DND-41 (cell line): ENCODE measurements around the gene MC3R.

Experiments
- EZH2 ChIP-seq: IDR thresholded peaks from 3 replicates; pipeline ENCODE4 v1.6.1; 2012; ENCODE audit warnings: borderline replicate concordance, low read depth, mild to moderate bottlenecking, moderate library complexity, low read length, inconsistent platforms; ENCODE audit not compliant: severe bottlenecking
- TF ChIP-seq, protein P1 (sequence below): IDR thresholded peaks from 2 replicates; pipeline ENCODE4 v1.5.1; 2012; ENCODE audit warnings: borderline replicate concordance, low read length, moderate library complexity, mild to moderate bottlenecking; ENCODE audit not compliant: poor library complexity, severe bottlenecking; ENCODE audit errors: extremely low read depth

- TF ChIP-seq, protein P1, sequence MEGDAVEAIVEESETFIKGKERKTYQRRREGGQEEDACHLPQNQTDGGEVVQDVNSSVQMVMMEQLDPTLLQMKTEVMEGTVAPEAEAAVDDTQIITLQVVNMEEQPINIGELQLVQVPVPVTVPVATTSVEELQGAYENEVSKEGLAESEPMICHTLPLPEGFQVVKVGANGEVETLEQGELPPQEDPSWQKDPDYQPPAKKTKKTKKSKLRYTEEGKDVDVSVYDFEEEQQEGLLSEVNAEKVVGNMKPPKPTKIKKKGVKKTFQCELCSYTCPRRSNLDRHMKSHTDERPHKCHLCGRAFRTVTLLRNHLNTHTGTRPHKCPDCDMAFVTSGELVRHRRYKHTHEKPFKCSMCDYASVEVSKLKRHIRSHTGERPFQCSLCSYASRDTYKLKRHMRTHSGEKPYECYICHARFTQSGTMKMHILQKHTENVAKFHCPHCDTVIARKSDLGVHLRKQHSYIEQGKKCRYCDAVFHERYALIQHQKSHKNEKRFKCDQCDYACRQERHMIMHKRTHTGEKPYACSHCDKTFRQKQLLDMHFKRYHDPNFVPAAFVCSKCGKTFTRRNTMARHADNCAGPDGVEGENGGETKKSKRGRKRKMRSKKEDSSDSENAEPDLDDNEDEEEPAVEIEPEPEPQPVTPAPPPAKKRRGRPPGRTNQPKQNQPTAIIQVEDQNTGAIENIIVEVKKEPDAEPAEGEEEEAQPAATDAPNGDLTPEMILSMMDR: no peak
- no peak for TF ChIP-seq EZH2
These were observed 23.4 kb downstream of the MC3R start for GRCh38 chr20:56271974-56272373.
